ENCODE results near the gene TMEM192.
"Not testable (repeated sequence)": the region's sequence is repeated elsewhere in the genome, so short reads cannot be mapped to it uniquely, and the experiment has no call there.

Gene TMEM192

DNA sequence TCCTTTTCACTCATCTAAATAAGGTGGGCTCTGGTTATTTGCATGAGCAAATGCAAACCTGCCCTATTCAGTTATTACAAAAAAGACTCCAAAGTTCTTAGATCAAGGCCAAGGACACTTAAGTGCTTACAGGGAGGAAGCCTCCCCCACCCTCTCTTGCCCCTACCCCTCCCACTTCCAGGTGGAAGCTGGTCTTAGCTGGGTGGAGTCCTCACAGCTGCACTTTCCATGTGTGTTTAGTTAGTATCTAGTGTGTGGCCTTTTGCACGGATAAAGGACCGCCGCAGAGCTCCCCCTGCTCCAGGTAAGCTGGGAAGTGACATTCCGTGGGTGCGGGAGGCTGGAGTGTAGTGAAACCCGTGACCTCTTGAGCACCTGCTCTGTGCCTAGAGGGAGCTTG is 59.0 kb downstream of the TMEM192 start, which contains the start of gene TRIM75:
Gene TRIM75 (plus strand): TSS at position 222 of the 400 bp plus-strand sequence. CDS start 5,282 bp downstream, outside the sequence.
- Histone ChIP-seq H3K27me3 (replicated peaks in 2 of 5; ENCODE audit: control insufficient read depth in 4 of 5, insufficient read depth in 5 of 5, low read length in 4 of 5) (no peaks in the 10 kb centered on the region), H3K36me3 (ENCODE audit: control insufficient read depth in 4 of 4, insufficient read depth in 4 of 4, low read length in 3 of 4) (no peaks in the 10 kb centered on the region), H3K4me3 (ENCODE audit: control insufficient read depth in 1 of 7, extremely low read depth in 1 of 7, insufficient read depth in 4 of 7, low read depth in 2 of 7, low read length in 6 of 7) (no peak within 1 kb of the TSS), H3K9me3 (ENCODE audit: control extremely low read depth in 1 of 5, control insufficient read depth in 4 of 5, insufficient read depth in 2 of 5, low read depth in 1 of 5, low read length in 4 of 5) (no peaks in the 10 kb centered on the region), H3K27ac (ENCODE audit: insufficient read depth in 1 of 2, low read depth in 1 of 2, low read length in 2 of 2, poor library complexity in 1 of 2, severe bottlenecking in 2 of 2) (no peak within 1 kb of the TSS), H3K4me1 (ENCODE audit: control extremely low read depth in 1 of 4, control insufficient read depth in 4 of 4, insufficient read depth in 4 of 4, low read length in 3 of 4) (no peaks in the 10 kb centered on the region)
- WGBS (ENCODE audit: insufficient coverage), result 80% methylated on average over 6 of the region's 6 CpGs
- no peak for DNase-seq
- POLR2A ChIA-PET, result no interaction called here
- CTCF ChIA-PET, result interaction anchor here (0.5 kb wide), 1 partner anchor 43 kb away, joined by 3 read pairs; no protein-coding TSS in a partner anchor

DNA sequence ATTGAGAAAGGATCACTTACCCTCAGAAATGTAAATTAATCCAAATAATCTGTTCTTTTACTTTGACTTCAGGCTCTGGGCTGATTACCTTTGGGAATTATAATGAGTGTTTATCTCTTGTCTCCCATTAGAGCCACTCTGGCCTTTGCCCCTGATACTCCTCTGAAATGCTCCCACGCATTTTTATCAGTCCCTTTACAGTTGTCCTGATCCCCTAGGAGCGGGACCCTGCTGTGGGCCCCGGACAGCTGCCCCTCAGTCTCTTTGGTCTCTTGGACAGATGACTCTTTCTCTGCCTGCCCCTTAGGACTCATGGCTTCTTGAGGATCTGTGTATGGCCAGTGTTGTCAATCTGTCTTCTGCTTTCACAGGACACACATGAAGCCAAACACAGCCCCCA is 60.0 kb downstream of the TMEM192 start:
- Histone ChIP-seq H3K36me3 (ENCODE audit: control insufficient read depth in 4 of 4, insufficient read depth in 4 of 4, low read length in 3 of 4) (no peaks in the 10 kb centered on the region), H3K27me3 (replicated peaks in 2 of 5; ENCODE audit: control insufficient read depth in 4 of 5, insufficient read depth in 5 of 5, low read length in 4 of 5) (no peaks in the 10 kb centered on the region), H3K9me3 (ENCODE audit: control extremely low read depth in 1 of 5, control insufficient read depth in 4 of 5, insufficient read depth in 2 of 5, low read depth in 1 of 5, low read length in 4 of 5) (no peaks in the 10 kb centered on the region), H3K4me3 (ENCODE audit: control insufficient read depth in 1 of 7, extremely low read depth in 1 of 7, insufficient read depth in 4 of 7, low read depth in 2 of 7, low read length in 6 of 7) (no peak overlapping the region), H3K4me1 (ENCODE audit: control extremely low read depth in 1 of 4, control insufficient read depth in 4 of 4, insufficient read depth in 4 of 4, low read length in 3 of 4) (no peaks in the 10 kb centered on the region), H3K27ac (ENCODE audit: insufficient read depth in 1 of 2, low read depth in 1 of 2, low read length in 2 of 2, poor library complexity in 1 of 2, severe bottlenecking in 2 of 2) (no peak overlapping the region)
- ChIA-PET CTCF (no interaction called here), POLR2A (no interaction called here)
- no peak for DNase-seq
- WGBS (ENCODE audit: insufficient coverage), result 100% methylated on average over 2 of the region's 3 CpGs

DNA sequence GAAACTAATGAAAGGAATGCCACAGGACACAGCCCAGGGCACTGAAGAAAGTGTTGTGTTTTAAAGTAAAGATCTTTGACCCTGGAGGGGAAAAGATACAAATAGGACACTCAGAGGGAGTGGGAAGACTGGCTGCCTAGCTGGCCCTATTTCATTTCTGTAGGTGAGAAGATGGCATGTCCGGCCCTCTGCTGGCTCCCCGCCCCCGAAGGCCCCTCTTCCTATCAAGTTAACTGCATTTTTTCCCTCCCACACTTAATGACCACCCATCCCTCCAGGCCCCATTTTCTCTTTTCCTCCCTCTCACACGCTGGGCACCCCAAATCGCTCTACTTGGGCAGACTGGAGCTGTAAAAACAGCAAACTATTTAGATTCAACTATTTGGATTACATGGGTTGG is 64.5 kb downstream of the TMEM192 start:
- POLR2A ChIA-PET, result no interaction called here
- WGBS (ENCODE audit: insufficient coverage), result 94% methylated on average over 2 of the region's 5 CpGs

DNA sequence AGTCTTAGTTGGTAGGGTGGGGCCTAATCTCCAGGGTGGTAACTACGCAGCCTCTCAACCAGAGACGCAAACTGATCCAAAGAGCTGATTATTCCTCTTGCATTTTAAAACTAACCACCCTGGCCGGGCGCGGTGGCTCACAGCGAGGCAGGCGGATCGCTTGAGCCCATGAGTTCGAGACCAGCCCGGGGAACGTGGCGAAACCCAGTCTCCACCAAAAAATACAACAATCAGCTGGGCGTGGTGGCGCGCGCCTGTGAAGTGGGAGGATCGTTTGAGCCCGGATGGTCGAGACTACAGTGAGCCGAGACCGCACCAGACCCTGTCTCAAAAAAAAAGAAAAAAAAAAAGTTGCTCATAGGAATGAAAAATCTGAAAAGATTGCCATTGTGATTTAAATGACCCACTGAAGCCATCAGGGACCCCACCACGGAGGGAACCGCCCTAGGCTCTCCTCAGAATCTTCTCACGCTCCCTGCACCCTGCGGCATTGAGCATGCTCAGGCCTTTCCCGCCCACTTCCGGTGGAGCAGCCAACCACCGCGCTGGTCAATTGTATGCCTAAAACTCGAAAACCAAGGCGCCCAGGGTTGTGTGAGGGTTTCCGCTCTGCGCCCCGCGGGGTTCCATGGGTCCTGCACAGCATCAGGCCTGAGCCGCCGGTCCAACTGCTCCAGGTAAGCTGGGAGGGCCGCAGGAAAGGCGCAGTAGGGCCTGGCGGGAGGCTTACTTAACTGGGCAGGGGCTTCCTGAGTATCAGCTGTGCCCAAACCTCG is 81.0 kb downstream of the TMEM192 start, which contains the start of gene TRIM60:
Gene TRIM60 (plus strand): TSS at position 564 of the 776 bp plus-strand sequence. CDS start 8,074 bp downstream, outside the sequence.
- Histone ChIP-seq H3K4me1 (ENCODE audit: control extremely low read depth in 1 of 4, control insufficient read depth in 4 of 4, insufficient read depth in 4 of 4, low read length in 3 of 4) (no peaks in the 10 kb centered on the region), H3K36me3 (ENCODE audit: control insufficient read depth in 4 of 4, insufficient read depth in 4 of 4, low read length in 3 of 4) (no peaks in the 10 kb centered on the region), H3K4me3 (ENCODE audit: control insufficient read depth in 1 of 7, extremely low read depth in 1 of 7, insufficient read depth in 4 of 7, low read depth in 2 of 7, low read length in 6 of 7) (no peak within 1 kb of the TSS), H3K9me3 (ENCODE audit: control extremely low read depth in 1 of 5, control insufficient read depth in 4 of 5, insufficient read depth in 2 of 5, low read depth in 1 of 5, low read length in 4 of 5) (no peaks in the 10 kb centered on the region), H3K27me3 (replicated peaks in 2 of 5; ENCODE audit: control insufficient read depth in 4 of 5, insufficient read depth in 5 of 5, low read length in 4 of 5) (peaks cover 0 to 2% (median 0%) of the 10 kb centered on the region in 5 experiments), H3K27ac (ENCODE audit: insufficient read depth in 1 of 2, low read depth in 1 of 2, low read length in 2 of 2, poor library complexity in 1 of 2, severe bottlenecking in 2 of 2) (no peak within 1 kb of the TSS)
- POLR2A ChIA-PET, result no interaction called here
- CTCF ChIA-PET, result no interaction called here
- 98% methylated on average over 35 of the region's 41 CpGs for WGBS (ENCODE audit: insufficient coverage)
- DNase-seq, result no peak

More for the DNA sequence above, 64.5 kb downstream of the TMEM192 start:
- CTCF ChIA-PET, result no interaction called here
- H3K9me3 ChIP-seq (ENCODE audit: control extremely low read depth in 1 of 5, control insufficient read depth in 4 of 5, insufficient read depth in 2 of 5, low read depth in 1 of 5, low read length in 4 of 5), result no peaks in the 10 kb centered on the region
- no peaks in the 10 kb centered on the region for H3K4me1 ChIP-seq (ENCODE audit: control extremely low read depth in 1 of 4, control insufficient read depth in 4 of 4, insufficient read depth in 4 of 4, low read length in 3 of 4)
- no peaks in the 10 kb centered on the region for H3K27me3 ChIP-seq (replicated peaks in 2 of 5; ENCODE audit: control insufficient read depth in 4 of 5, insufficient read depth in 5 of 5, low read length in 4 of 5)
- no peak overlapping the region for H3K27ac ChIP-seq (ENCODE audit: insufficient read depth in 1 of 2, low read depth in 1 of 2, low read length in 2 of 2, poor library complexity in 1 of 2, severe bottlenecking in 2 of 2)
- no peak for DNase-seq
- no peak overlapping the region for H3K4me3 ChIP-seq (ENCODE audit: control insufficient read depth in 1 of 7, extremely low read depth in 1 of 7, insufficient read depth in 4 of 7, low read depth in 2 of 7, low read length in 6 of 7)
- no peaks in the 10 kb centered on the region for H3K36me3 ChIP-seq (ENCODE audit: control insufficient read depth in 4 of 4, insufficient read depth in 4 of 4, low read length in 3 of 4)

DNA sequence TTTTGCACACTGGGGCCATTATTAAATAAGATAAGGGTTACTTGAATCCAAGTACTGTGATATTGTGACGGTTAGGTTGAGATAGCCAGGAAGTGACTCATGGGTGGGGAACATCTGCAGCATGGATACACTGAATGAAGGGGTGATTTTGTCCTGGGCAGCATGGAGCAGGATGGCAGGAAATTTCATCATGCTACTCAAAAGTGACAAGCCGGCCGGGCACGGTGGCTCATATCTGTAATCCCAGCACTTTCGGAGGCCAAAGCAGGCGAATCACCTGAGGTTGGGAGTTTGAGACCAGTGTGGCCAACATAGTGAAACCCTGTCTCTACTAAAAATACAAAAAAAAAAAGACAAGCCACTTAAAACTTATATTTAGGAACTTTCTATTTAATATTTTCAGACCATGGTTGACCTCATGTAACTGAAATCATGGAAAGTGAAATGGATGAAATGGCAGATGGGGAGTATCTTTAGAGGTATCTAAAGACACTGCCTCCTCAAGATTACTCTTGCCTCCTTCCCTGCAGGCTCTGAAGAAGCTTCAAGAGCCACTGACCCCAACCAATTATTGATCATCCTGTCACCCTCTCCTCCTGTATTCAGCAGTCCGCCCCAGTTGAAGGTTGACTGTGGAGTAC is 84.8 kb downstream of the TMEM192 start:
- H3K27me3 ChIP-seq (replicated peaks in 2 of 5; ENCODE audit: control insufficient read depth in 4 of 5, insufficient read depth in 5 of 5, low read length in 4 of 5), result peaks cover 0 to 2% (median 0%) of the 10 kb centered on the region in 5 experiments
- ChIA-PET POLR2A (no interaction called here), CTCF (no interaction called here)
- H3K27ac ChIP-seq (ENCODE audit: insufficient read depth in 1 of 2, low read depth in 1 of 2, low read length in 2 of 2, poor library complexity in 1 of 2, severe bottlenecking in 2 of 2), result no peak overlapping the region
- no peaks in the 10 kb centered on the region for H3K9me3 ChIP-seq (ENCODE audit: control extremely low read depth in 1 of 5, control insufficient read depth in 4 of 5, insufficient read depth in 2 of 5, low read depth in 1 of 5, low read length in 4 of 5)
- no peaks in the 10 kb centered on the region for H3K36me3 ChIP-seq (ENCODE audit: control insufficient read depth in 4 of 4, insufficient read depth in 4 of 4, low read length in 3 of 4)
- H3K4me3 ChIP-seq (ENCODE audit: control insufficient read depth in 1 of 7, extremely low read depth in 1 of 7, insufficient read depth in 4 of 7, low read depth in 2 of 7, low read length in 6 of 7), result no peak overlapping the region
- 94% methylated on average over 5 of the region's 7 CpGs for WGBS (ENCODE audit: insufficient coverage)
- no peaks in the 10 kb centered on the region for H3K4me1 ChIP-seq (ENCODE audit: control extremely low read depth in 1 of 4, control insufficient read depth in 4 of 4, insufficient read depth in 4 of 4, low read length in 3 of 4)
- no peak for DNase-seq

DNA sequence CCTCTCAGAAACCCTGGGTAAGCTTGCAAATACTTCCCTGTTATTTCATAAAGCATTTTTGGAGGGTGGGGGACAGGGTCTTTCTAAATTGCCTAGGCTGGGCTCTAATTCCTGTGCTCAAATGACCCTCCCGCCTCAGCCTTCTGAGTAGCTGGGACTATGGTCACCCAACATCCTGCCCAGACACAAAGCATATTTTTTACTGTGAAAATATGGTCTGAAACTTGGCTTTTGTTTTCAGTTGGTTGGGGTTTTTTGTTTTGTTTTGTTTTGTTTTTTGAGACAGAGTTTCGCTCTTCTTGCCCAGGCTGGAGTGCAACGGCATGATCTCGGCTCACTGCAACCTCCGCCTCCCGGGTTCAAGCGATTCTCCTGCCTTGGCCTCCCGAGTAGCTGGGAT is 86.9 kb downstream of the TMEM192 start:
- H3K9me3 ChIP-seq (ENCODE audit: control extremely low read depth in 1 of 5, control insufficient read depth in 4 of 5, insufficient read depth in 2 of 5, low read depth in 1 of 5, low read length in 4 of 5); H3K4me1 ChIP-seq (ENCODE audit: control extremely low read depth in 1 of 4, control insufficient read depth in 4 of 4, insufficient read depth in 4 of 4, low read length in 3 of 4); H3K27ac ChIP-seq (ENCODE audit: insufficient read depth in 1 of 2, low read depth in 1 of 2, low read length in 2 of 2, poor library complexity in 1 of 2, severe bottlenecking in 2 of 2); CTCF ChIA-PET; POLR2A ChIA-PET; H3K4me3 ChIP-seq (ENCODE audit: control insufficient read depth in 1 of 7, extremely low read depth in 1 of 7, insufficient read depth in 4 of 7, low read depth in 2 of 7, low read length in 6 of 7); H3K36me3 ChIP-seq (ENCODE audit: control insufficient read depth in 4 of 4, insufficient read depth in 4 of 4, low read length in 3 of 4); DNase-seq; H3K27me3 ChIP-seq (replicated peaks in 2 of 5; ENCODE audit: control insufficient read depth in 4 of 5, insufficient read depth in 5 of 5, low read length in 4 of 5): not testable (repeated sequence)
- no CpG with 5 or more reads among the region's 8 CpGs for WGBS (ENCODE audit: insufficient coverage)

All from common myeloid progenitor, CD34-positive (primary cell).